ENCODE data around the gene AFP. TPM values are rescaled to one million over a fixed set of nuclear protein-coding genes. Genes with fewer than 3 reads are reported as not detected.
A peak's percentile ranks its signal among the peaks of the same experiment; 100 is the strongest.

The AFP gene
- total and polyA plus RNA-seq, 2 donors from 2014 or later, result 11.6 TPM; not detected in 1

- intact Hi-C loops (cut with DNase I), result no loop called here
- Histone ChIP-seq H3K4me3 (ENCODE audit: low read length in 3 of 3) (peak overlapping the region in 1 of 3 donors; percentile 43), H3K36me3 (ENCODE audit: control insufficient read depth in 2 of 3, insufficient read depth in 3 of 3, low read length in 3 of 3) (no peaks in the 10 kb centered on the region), H3K9ac (ENCODE audit: low read length in 3 of 3) (no peak overlapping the region), H3K27ac (ENCODE audit: low read depth in 2 of 2, low read length in 2 of 2) (peak overlapping the region in 1 of 2 donors; percentile 47), H3K4me1 (ENCODE audit: control insufficient read depth in 2 of 3, insufficient read depth in 2 of 3, low read depth in 1 of 3, low read length in 3 of 3) (peaks cover 0 to 5% (median 0%) of the 10 kb centered on the region in 3 donors), H3K27me3 (ENCODE audit: control insufficient read depth, insufficient read depth, low read length) (no peaks in the 10 kb centered on the region), H3K9me3 (ENCODE audit: control insufficient read depth in 2 of 3, insufficient read depth in 1 of 3, low read length in 3 of 3) (no peaks in the 10 kb centered on the region)
- no peak for DNase-seq
- FAIRE-seq, result no peak
- TF ChIP-seq, protein P1, sequence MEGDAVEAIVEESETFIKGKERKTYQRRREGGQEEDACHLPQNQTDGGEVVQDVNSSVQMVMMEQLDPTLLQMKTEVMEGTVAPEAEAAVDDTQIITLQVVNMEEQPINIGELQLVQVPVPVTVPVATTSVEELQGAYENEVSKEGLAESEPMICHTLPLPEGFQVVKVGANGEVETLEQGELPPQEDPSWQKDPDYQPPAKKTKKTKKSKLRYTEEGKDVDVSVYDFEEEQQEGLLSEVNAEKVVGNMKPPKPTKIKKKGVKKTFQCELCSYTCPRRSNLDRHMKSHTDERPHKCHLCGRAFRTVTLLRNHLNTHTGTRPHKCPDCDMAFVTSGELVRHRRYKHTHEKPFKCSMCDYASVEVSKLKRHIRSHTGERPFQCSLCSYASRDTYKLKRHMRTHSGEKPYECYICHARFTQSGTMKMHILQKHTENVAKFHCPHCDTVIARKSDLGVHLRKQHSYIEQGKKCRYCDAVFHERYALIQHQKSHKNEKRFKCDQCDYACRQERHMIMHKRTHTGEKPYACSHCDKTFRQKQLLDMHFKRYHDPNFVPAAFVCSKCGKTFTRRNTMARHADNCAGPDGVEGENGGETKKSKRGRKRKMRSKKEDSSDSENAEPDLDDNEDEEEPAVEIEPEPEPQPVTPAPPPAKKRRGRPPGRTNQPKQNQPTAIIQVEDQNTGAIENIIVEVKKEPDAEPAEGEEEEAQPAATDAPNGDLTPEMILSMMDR (IDR thresholded peaks at IDR 0.05; ENCODE audit: borderline replicate concordance, extremely low read depth, insufficient read depth), result no peak
Observed at GRCh38 chr4:73452953-73453700, 17.1 kb downstream of the AFP start.

DNA sequence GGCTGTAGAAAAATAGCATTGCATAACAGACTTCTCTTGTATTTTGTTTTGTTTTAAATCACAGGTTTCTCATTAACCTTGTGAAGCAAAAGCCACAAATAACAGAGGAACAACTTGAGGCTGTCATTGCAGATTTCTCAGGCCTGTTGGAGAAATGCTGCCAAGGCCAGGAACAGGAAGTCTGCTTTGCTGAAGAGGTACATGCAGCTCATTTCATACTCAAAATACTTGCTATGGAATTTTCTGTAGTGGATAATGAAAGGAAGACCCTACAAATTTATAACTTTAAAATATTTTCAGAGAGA, 17.6 kb downstream of the AFP start:
- intact Hi-C loops (cut with DNase I), result no loop called here
- H3K4me1 ChIP-seq (ENCODE audit: control insufficient read depth in 2 of 3, insufficient read depth in 2 of 3, low read depth in 1 of 3, low read length in 3 of 3), result peaks cover 0 to 5% (median 0%) of the 10 kb centered on the region in 3 donors
- peak overlapping the region in 1 of 3 donors; percentile 43 for H3K4me3 ChIP-seq (ENCODE audit: low read length in 3 of 3)
- H3K27me3 ChIP-seq (ENCODE audit: control insufficient read depth, insufficient read depth, low read length), result no peaks in the 10 kb centered on the region
- H3K36me3 ChIP-seq (ENCODE audit: control insufficient read depth in 2 of 3, insufficient read depth in 3 of 3, low read length in 3 of 3), result no peaks in the 10 kb centered on the region
- no peak for FAIRE-seq
- no peak overlapping the region for H3K9ac ChIP-seq (ENCODE audit: low read length in 3 of 3)
- TF ChIP-seq, protein P1 (IDR thresholded peaks at IDR 0.05; ENCODE audit: borderline replicate concordance, extremely low read depth, insufficient read depth), result no peak
- peak in 1 of 5 donors; percentile 4 for DNase-seq
- H3K9me3 ChIP-seq (ENCODE audit: control insufficient read depth in 2 of 3, insufficient read depth in 1 of 3, low read length in 3 of 3), result no peaks in the 10 kb centered on the region
- H3K27ac ChIP-seq (ENCODE audit: low read depth in 2 of 2, low read length in 2 of 2), result no peak overlapping the region

DNA sequence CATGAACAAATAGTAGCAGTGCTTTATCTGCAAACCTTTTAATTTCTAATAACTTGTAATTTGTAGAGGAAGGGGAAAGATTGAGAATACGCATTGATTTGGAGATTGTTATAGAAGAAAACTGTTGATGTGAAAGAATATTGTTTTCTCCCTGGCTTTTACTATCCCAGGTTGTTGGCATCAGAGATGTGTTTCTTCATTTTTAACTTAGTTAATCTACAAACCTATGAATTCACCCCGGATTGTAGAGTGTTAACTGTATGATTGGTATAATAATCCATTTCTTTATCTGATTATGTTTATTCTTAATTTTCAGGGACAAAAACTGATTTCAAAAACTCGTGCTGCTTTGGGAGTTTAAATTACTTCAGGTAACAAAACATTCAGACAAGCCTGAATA, 18.9 kb downstream of the AFP start:
- TF ChIP-seq, protein P1 (IDR thresholded peaks at IDR 0.05; ENCODE audit: borderline replicate concordance, extremely low read depth, insufficient read depth), result no peak
- H3K4me1 ChIP-seq (ENCODE audit: control insufficient read depth in 2 of 3, insufficient read depth in 2 of 3, low read depth in 1 of 3, low read length in 3 of 3), result peaks cover 0 to 5% (median 0%) of the 10 kb centered on the region in 3 donors
- no peak overlapping the region for H3K9ac ChIP-seq (ENCODE audit: low read length in 3 of 3)
- H3K36me3 ChIP-seq (ENCODE audit: control insufficient read depth in 2 of 3, insufficient read depth in 3 of 3, low read length in 3 of 3), result no peaks in the 10 kb centered on the region
- no peak for FAIRE-seq
- intact Hi-C loops (cut with DNase I), result no loop called here
- H3K4me3 ChIP-seq (ENCODE audit: low read length in 3 of 3), result peak overlapping the region in 1 of 3 donors; percentile 47
- H3K9me3 ChIP-seq (ENCODE audit: control insufficient read depth in 2 of 3, insufficient read depth in 1 of 3, low read length in 3 of 3), result no peaks in the 10 kb centered on the region
- no peak for DNase-seq
- H3K27me3 ChIP-seq (ENCODE audit: control insufficient read depth, insufficient read depth, low read length), result no peaks in the 10 kb centered on the region
- no peak overlapping the region for H3K27ac ChIP-seq (ENCODE audit: low read depth in 2 of 2, low read length in 2 of 2)

Measured in kidney (tissue), 14 donors.